GM18951 (cell line): ENCODE data around the gene YEATS4.

ENCODE experiments used
- POLR2A ChIP-seq: IDR thresholded peaks from 4 replicates; pipeline ENCODE4 v1.6.1; 2011; ENCODE audit warnings: mild to moderate bottlenecking; ENCODE audit not compliant: insufficient read length, insufficient read depth; ENCODE audit errors: extremely low read depth
- in situ Hi-C: fragments of 300-500 bp; cut with MboI; formaldehyde crosslinking; loops from one replicate; pipeline ENCODE4 v1.12.0; 2022; ENCODE audit warnings: low sequenced_read_pairs, mixed read lengths, inconsistent platforms; ENCODE audit not compliant: unreplicated experiment

YEATS4 gene

GRCh38 chr12:69332815-69333358 lies 26.7 kb upstream of the YEATS4 start:
- in situ Hi-C loops: no loop called here
- no peak for TF ChIP-seq POLR2A

DNA sequence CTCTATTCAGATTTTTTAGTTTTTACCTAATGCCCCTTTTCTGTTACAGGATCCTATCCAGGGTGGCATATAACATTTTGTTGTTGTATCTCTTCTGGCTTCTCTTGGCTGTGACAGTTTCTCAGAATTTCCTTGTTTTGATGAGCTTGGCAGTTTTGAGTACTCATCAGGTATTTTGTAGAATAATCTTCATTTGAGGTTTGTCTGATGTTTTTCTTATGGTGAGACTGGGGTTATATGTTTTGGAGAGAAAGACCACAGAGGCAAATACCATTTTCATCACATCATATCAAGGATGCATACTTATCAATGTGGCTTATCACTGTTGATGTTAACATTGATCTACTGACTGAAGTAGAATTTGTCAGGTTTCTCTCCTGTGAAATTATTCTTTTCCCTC lies 25.4 kb upstream of the YEATS4 start:
- no peak for TF ChIP-seq POLR2A
- in situ Hi-C loops: no loop called here

GRCh38 chr12:69337311-69338090 lies 22.0 kb upstream of the YEATS4 start:
- in situ Hi-C loops: no loop called here
- TF ChIP-seq POLR2A: no peak

- in situ Hi-C loops: no loop called here
- no peak for TF ChIP-seq POLR2A
These were observed 21.3 kb upstream of the YEATS4 start for GRCh38 chr12:69338120-69338859.

- in situ Hi-C loops: no loop called here
- TF ChIP-seq POLR2A: no peak
These were observed 20.6 kb upstream of the YEATS4 start for GRCh38 chr12:69338936-69339335.

DNA sequence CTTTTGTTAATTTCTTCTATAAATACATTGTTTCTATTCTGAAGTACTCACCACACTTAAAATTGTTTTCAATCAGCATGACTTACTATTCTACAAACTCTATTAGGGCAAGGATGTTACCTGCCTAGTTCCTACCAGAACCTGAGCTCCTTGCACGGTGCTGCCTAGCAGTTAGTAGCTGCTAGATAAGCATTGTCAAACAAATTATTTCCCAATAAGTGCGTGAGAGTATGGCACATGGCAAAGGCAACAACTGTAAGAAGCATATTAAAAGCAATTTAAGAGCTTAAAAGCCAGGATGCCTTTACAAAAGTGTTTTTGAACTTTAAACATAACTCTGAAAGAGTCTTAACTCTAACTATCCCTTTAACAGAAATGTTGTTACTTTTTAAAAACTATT lies 19.5 kb upstream of the YEATS4 start:
- in situ Hi-C loops: no loop called here
- TF ChIP-seq POLR2A: no peak

- in situ Hi-C loops: no loop called here
- no peak for TF ChIP-seq POLR2A
These were observed 18.2 kb upstream of the YEATS4 start for GRCh38 chr12:69341328-69341727.

GRCh38 chr12:69342421-69342820 lies 17.1 kb upstream of the YEATS4 start:
- TF ChIP-seq POLR2A: no peak
- in situ Hi-C loops: no loop called here

- TF ChIP-seq POLR2A: no peak
- in situ Hi-C loops: no loop called here
These were observed 16.2 kb upstream of the YEATS4 start for GRCh38 chr12:69343357-69343756.

- TF ChIP-seq POLR2A: no peak
- in situ Hi-C loops: no loop called here
These were observed 15.5 kb upstream of the YEATS4 start for GRCh38 chr12:69343885-69344612.

GRCh38 chr12:69345077-69345476 lies 14.5 kb upstream of the YEATS4 start:
- TF ChIP-seq POLR2A: no peak

DNA sequence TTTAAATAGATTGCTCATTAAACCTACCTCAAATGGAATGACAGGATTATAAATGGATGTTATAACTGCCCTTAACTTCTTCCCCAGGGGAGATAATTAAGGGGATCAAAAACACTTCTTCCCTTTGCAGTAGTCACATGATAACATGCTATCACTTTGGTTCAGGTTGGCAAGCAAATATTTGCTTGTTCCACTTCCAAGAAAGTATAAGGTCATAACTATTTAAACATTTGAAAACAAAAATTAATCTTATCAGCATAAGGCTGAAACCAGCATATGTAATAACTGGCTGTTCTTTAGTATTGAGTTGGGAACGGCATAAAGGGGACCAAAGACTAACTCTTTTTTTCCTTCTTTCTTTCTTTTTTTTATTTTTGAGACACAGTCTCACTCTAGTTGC lies 13.8 kb upstream of the YEATS4 start:
- in situ Hi-C loops: no loop called here

More at GRCh38 chr12:69345077-69345476, 14.5 kb upstream of the YEATS4 start:
- in situ Hi-C loops: no loop called here

More for the DNA sequence above, 13.8 kb upstream of the YEATS4 start:
- TF ChIP-seq POLR2A: no peak
